Muscle of back (tissue), 11 donors: ENCODE results near the gene SYVN1. TPM values are rescaled to one million over a fixed set of nuclear protein-coding genes. Genes with fewer than 3 reads are reported as not detected.
"Not testable (repeated sequence)": the region's sequence is repeated elsewhere in the genome, so short reads cannot be mapped to it uniquely, and the experiment has no call there.

Source experiments
- DNase-seq, 3 donors: peaks; one replicate each; pipeline versions ENCODE4 v3.0.0 to v3.0.0-alpha.2; 2013
- polyA plus RNA-seq, 10 donors: library from polyadenylated mRNA; unstranded; fragments of 120-200 nt; gene quantifications; one replicate each; pipeline ENCODE4 v1.2.1, GENCODE V29; 2013; ENCODE audit not compliant: insufficient read length in 10 of 10

Gene SYVN1
- polyA plus RNA-seq, 10 donors: 37.4 to 45.1 (median 38.9) TPM

GRCh38 chr11:65128182-65129145 lies 5.9 kb downstream of the SYVN1 start:
- DNase-seq: no peak

DNA sequence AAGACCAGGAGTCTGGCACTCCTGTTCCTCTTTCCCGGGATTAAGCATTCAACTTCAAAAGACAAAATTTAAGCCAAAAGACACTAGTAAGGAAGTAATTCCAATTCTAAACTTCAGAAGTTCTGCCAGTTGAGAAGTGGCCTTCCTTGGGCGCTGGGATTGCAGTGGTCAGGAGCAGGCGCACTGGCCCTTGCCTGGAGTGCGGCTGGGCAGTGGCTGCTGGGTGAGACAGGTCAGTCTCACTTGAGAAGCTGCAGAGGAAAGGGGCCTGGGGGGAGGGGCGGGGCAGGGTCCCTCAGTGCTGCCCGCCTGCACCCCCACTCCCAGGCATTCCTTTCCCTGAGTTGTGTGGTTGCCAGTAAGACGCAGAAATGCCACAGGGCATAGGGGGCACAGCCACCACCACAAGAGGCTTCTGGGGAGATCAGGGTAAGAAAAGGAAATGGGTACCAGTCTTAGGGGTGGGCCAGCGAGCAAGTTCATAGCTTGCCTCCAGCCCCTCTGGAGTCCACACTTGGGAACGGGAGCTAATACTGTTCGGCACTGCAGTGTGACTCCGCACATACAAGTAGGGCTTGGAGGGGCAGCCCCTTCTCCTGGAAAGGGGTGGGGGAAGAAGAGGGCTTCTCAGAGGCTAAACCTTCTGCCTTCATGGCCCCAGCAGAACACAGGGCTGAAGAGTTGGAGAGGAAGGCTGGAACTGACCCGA lies 6.7 kb downstream of the SYVN1 start:
- DNase-seq: no peak

DNA sequence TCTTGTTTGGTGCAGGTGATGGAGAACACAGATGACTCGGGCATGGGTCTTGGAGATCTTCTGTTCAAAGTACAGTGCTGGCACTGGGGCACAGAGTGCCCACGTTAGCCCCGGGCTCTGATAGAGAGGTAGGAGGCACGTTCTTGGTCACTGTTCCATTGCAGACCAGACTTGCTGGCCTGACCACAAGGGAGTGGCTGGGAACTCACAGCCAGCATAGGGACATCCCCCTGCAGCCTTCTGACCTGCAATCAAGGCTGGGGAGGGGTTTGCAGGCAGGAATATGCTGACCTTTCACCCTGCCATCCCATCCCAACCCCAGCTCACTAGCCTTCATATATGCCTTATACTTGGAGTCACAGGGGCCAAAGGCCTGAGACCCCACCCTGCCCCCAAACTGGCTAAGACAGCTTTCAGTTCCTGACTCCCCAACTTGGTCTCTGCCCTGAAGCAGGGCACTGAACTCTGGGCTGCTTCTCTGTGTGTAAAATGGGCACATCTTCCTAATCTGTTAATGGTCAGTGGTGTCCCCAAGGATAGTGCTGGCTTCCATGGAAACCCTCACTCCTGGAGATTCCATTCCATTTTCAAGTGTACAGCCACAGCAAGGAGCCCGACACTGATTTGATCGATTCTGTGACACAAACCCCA lies 7.6 kb downstream of the SYVN1 start:
- DNase-seq: no peak

DNA sequence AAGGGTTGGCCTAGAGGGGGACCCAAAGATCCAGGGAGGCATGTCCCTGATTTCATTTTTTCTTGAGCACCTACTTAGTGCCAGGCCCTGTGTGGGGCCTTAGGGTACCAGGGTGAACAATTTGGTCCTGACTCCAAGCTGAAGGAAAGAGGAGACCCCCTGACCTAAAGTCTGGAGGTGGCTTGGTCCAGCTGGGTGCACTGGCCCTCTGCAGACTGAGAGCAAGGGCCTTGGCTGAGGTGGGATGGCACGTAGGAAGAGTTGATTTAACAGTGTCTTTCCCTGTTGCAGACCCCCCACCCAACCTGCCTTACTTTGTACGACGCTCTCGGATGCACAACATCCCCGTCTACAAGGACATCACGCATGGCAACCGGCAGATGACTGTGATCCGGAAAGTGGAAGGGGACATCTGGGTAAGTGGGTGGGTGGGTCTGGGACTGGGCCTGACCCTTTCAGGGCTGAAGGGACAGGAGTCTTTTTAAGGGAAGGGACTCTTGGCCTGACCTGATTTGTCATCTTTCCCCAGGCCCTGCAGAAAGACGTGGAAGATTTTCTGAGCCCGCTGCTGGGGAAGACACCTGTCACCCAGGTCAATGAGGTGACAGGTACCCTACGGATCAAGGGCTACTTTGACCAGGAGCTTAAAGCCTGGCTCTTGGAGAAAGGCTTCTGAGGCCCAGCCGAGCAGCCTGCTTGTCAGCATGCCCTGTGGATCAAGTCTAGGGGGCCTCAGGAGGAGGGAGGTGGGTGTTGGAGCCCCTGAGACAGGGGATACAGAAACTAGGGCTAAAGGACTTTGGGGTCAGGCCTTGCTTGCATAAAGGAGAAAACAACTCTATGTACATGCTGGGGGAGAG lies 8.9 kb downstream of the SYVN1 start:
- DNase-seq: no peak

GRCh38 chr11:65124480-65125196 lies 9.7 kb downstream of the SYVN1 start:
- DNase-seq: no peak

DNA sequence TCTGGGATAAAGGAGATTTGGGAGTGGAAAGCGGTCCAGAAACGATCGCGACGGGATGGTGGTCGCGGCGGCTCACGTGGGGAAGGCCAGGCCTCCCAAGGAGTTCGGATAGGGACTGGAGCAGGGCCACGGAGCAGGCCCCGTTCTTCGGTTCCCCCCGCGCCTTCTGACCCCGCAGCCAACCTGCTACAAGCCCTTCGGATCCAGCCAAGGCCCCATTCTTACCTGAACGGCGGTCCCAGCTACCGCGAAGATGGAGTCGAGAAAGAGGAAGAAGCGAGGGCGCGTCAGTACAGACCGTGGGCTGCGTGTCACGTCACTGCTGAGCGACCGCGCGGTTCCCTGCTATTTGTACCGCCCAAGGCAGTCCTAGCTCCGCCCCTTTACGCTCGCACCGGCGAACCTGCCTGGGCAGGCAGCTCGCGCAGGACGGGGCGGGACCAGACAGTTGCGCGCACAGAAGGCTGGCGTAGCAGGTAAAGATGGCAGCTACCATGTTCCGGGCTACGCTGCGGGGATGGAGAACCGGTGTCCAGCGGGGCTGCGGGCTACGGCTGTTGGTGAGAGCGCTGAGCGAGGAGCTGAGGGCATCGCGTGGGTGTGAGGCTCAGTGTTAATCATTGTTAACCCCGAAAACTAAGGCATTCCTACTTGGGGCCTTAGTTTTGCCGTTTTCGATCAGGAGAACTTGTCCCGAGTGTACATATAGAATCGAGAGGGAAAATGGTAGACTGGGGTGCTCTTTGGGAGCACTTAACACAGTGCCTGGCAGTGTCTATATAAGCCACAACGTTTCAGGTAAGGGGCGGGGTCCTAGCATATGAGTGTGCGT lies 12.2 kb downstream of the SYVN1 start, which contains the start of the genes FAU and MRPL49:
Gene FAU (minus strand): TSS at position 270 of the 832 bp plus-strand sequence. CDS start 321 bp downstream, outside the sequence.
Gene MRPL49 (plus strand): TSS at position 457 of the 832 bp plus-strand sequence. CDS start 26 bp downstream, at position 483.
- DNase-seq: peak; percentile 95 to 99 (median 97)

GRCh38 chr11:65121447-65121864 lies 12.9 kb downstream of the SYVN1 start:
- no peak for DNase-seq

GRCh38 chr11:65120831-65121230 lies 13.5 kb downstream of the SYVN1 start:
- DNase-seq: no peak

GRCh38 chr11:65119670-65119995 lies 14.7 kb downstream of the SYVN1 start:
- DNase-seq: no peak

- DNase-seq: not testable (repeated sequence)
Measured at GRCh38 chr11:65118891-65119669, 15.2 kb downstream of the SYVN1 start.

- DNase-seq: no peak
Measured at GRCh38 chr11:65118097-65118837, 16.1 kb downstream of the SYVN1 start.

- DNase-seq: peak; percentile 99 to 100 (median 99)
Measured at GRCh38 chr11:65117206-65118096, 16.9 kb downstream of the SYVN1 start, which contains the start of gene ZNHIT2. Gene ZNHIT2, minus strand, starts transcription at chr11:65117701. Its CDS starts 48 bp downstream, at chr11:65117653.

GRCh38 chr11:65116370-65117205 lies 17.7 kb downstream of the SYVN1 start:
- DNase-seq: no peak

DNA sequence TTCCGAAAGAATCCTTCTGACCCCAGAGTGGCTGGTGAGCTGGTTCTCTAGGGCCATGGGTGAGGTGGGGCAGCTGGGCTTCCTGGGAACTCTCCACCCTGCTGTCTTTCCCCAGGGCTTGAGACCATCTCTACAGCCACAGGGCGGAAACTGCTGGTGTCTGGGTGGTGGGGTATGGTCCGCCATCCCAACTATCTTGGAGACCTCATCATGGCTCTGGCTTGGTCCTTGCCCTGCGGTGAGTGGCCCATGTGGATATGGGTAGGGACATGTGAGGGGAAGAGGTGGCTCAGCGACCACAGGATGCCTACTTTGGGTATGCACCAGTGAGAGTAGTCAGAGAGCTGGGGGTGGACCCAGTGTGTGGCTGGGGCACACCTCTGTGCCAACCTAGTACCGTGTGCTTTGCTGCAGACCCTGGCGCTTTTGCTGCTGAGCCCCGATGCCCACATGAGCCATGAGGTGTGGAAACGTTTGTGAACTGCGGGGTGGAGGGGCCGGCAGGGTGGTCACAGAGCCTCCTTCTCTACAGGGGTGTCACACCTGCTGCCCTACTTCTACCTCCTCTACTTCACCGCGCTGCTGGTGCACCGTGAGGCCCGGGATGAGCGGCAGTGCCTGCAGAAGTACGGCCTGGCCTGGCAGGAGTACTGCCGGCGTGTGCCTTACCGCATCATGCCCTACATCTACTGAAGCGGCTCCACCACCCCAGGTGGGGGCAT lies 18.8 kb downstream of the SYVN1 start:
- no peak for DNase-seq
